Spleen (tissue), 7 donors: ENCODE data around the gene DAZAP1.

Source experiments
- POLR2A ChIP-seq, 3 donors: fragments of 450-650 bp; IDR thresholded peaks; one replicate each; pipeline ENCODE4 v1.5.1; 2017; ENCODE audit warnings: antibody characterized with exemption in 3 of 3, mild to moderate bottlenecking in 1 of 3
- POLR2AphosphoS5 ChIP-seq, 3 donors: sonication (generic); formaldehyde crosslinking; IDR thresholded peaks; one replicate each; pipeline ENCODE4 v1.5.1; 2017; ENCODE audit warnings: antibody characterized with exemption in 3 of 3
- TF ChIP-seq, protein P1 (sequence below), 11 experiments: fragments of 200-600 bp in 7 of 11; fragments of 450-650 bp in 4 of 11; sonication (generic) in 4 of 11; IDR thresholded peaks in 8 of 11; conservative IDR thresholded peaks in 3 of 11; 1 replicate in 7 of 11; 2 replicates in 4 of 11; pipeline versions ENCODE4 v1.4.0 to v1.8.0; 2016 to 2021; ENCODE audit warnings: antibody characterized with exemption in 11 of 11, inconsistent platforms in 4 of 11, mild to moderate bottlenecking in 1 of 11
- donor health status: DM: no; HTN: no; CAD: no; lungs with moderate emphysema.
- donor health status: DM: no; HTN: no; CAD: no.
- donor health status: DM: no; HTN: no; CAD: no.

DNA sequence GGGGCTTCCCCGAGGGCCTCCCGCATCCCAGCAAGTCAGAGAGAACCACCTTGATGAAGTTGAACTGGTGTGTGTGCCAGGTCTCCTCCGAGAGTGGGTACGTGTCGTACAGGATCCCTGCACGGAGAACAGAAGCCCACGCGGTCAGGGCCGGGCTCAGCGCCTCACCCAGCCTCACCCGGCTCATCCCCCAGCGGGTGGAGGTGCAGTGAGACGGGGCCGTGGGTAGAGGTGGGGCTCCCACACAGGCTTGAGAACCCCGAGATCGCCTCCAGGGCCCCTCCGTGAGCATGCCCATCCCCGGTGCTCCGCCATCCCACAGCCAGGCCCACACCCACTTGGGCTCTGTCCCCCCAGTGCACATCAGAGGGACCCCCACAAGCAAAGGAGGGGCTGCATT, 8.3 kb upstream of the DAZAP1 start:
- TF ChIP-seq, protein P1, sequence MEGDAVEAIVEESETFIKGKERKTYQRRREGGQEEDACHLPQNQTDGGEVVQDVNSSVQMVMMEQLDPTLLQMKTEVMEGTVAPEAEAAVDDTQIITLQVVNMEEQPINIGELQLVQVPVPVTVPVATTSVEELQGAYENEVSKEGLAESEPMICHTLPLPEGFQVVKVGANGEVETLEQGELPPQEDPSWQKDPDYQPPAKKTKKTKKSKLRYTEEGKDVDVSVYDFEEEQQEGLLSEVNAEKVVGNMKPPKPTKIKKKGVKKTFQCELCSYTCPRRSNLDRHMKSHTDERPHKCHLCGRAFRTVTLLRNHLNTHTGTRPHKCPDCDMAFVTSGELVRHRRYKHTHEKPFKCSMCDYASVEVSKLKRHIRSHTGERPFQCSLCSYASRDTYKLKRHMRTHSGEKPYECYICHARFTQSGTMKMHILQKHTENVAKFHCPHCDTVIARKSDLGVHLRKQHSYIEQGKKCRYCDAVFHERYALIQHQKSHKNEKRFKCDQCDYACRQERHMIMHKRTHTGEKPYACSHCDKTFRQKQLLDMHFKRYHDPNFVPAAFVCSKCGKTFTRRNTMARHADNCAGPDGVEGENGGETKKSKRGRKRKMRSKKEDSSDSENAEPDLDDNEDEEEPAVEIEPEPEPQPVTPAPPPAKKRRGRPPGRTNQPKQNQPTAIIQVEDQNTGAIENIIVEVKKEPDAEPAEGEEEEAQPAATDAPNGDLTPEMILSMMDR (IDR thresholded peaks at IDR 0.05 in 8 of 11, conservative IDR thresholded peaks at IDR 0.05 in 3 of 11), result no peak
- no peak for TF ChIP-seq POLR2AphosphoS5 (IDR thresholded peaks at IDR 0.05)
- TF ChIP-seq POLR2A (IDR thresholded peaks at IDR 0.05), result no peak
